ENCODE measurements around the gene JCHAIN. TPM values are rescaled to one million over a fixed set of nuclear protein-coding genes. Genes with fewer than 3 reads are reported as not detected.

The JCHAIN gene
- total RNA-seq, 4 donors from 2014 or later, result 6.6 to 23.0 (median 6.8) TPM; not detected in 1

- no peak for TF ChIP-seq CTCF (IDR thresholded peaks at IDR 0.05; ENCODE audit: low read depth)
Measured at GRCh38 chr4:70711599-70711998, 45.3 kb upstream of the JCHAIN start.

- no peak for TF ChIP-seq CTCF (IDR thresholded peaks at IDR 0.05; ENCODE audit: low read depth)
Measured at GRCh38 chr4:70709611-70710205, 43.4 kb upstream of the JCHAIN start.

GRCh38 chr4:70706516-70706915, 40.2 kb upstream of the JCHAIN start:
- TF ChIP-seq CTCF (IDR thresholded peaks at IDR 0.05; ENCODE audit: low read depth), result no peak

GRCh38 chr4:70706044-70706461, 39.7 kb upstream of the JCHAIN start:
- TF ChIP-seq CTCF (IDR thresholded peaks at IDR 0.05; ENCODE audit: low read depth), result no peak

- no peak for TF ChIP-seq CTCF (IDR thresholded peaks at IDR 0.05; ENCODE audit: low read depth)
Measured at GRCh38 chr4:70705183-70706043, 39.1 kb upstream of the JCHAIN start.

GRCh38 chr4:70704931-70705182, 38.5 kb upstream of the JCHAIN start:
- TF ChIP-seq CTCF (IDR thresholded peaks at IDR 0.05; ENCODE audit: low read depth), result no peak

- TF ChIP-seq CTCF (IDR thresholded peaks at IDR 0.05; ENCODE audit: low read depth), result no peak
Measured at GRCh38 chr4:70704215-70704930, 38.1 kb upstream of the JCHAIN start.

All from subcutaneous adipose tissue (tissue), 4 donors.